MM.1S (cell line): ENCODE results near the gene S100A7.
"Not testable (repeated sequence)": the region's sequence is repeated elsewhere in the genome, so short reads cannot be mapped to it uniquely, and the experiment has no call there.

Experiments
- CTCF ChIP-seq: fragments of 300-600 bp; sonication (generic); IDR thresholded peaks from 2 replicates; pipeline ENCODE4 v1.5.1; 2016; ENCODE audit warnings: antibody characterized with exemption, low read length, mixed read lengths
- EZH2 ChIP-seq: fragments of 300-600 bp; sonication (generic); optimal IDR thresholded peaks from 2 replicates; pipeline ENCODE3; 2017; ENCODE audit warnings: low read depth, mild to moderate bottlenecking, antibody characterized with exemption, low read length, mixed read lengths

GRCh38 chr1:153413961-153414360, 46.5 kb downstream of the S100A7 start:
- TF ChIP-seq CTCF, EZH2: not testable (repeated sequence)
